SK-N-SH (cell line): ENCODE data around the gene TCP11L2. TPM values are rescaled to one million over a fixed set of nuclear protein-coding genes. Genes with fewer than 3 reads are reported as not detected.

Experiments used
- CTCF ChIA-PET: fragments of 300-600, 350-600 bp; formaldehyde crosslinking; extraction: SDS; loops from one replicate; lab custom pipeline; 2021; lab: Yijun Ruan, JAX
- POLR2A ChIA-PET: fragments of 350-600 bp; sonication (Branson Sonifier 250); formaldehyde crosslinking; extraction: SDS; loops from one replicate; lab custom pipeline; 2020; ENCODE audit warnings: antibody characterized with exemption, inconsistent platforms; lab: Yijun Ruan, JAX
- DNase-seq: peaks from one replicate; pipeline ENCODE4 v3.0.0; 2012
- H2AFZ ChIP-seq: fragments of 200-600 bp; sonication (generic); 2 replicates; pipeline ENCODE4 v1.8.1; 2016; ENCODE audit warnings: antibody characterized with exemption, mild to moderate bottlenecking, low read depth
- H3F3A ChIP-seq: fragments of 200-600 bp; sonication (generic); replicated peaks from 2 replicates; pipeline ENCODE3; 2016; ENCODE audit warnings: antibody characterized with exemption, mild to moderate bottlenecking; ENCODE audit not compliant: insufficient read depth
- H3K27ac ChIP-seq, 2 experiments: fragments of 200-500 bp in 1 of 2; fragments of 200-600 bp in 1 of 2; sonication (Bioruptor generic) in 1 of 2; sonication (generic), shearing (Covaris generic) in 1 of 2; 2 replicates each; pipeline versions ENCODE4 v1.5.1 to v1.6.1; 2014 to 2016; ENCODE audit warnings: low read depth in 2 of 2, inconsistent platforms in 1 of 2, low read length in 1 of 2, mild to moderate bottlenecking in 1 of 2, mixed read lengths in 1 of 2
- H3K27me3 ChIP-seq: fragments of 200-600 bp; sonication (generic), shearing (Covaris generic); 2 replicates; pipeline ENCODE4 v1.6.1; 2016; ENCODE audit warnings: mixed run types; ENCODE audit not compliant: insufficient read depth
- H3K36me3 ChIP-seq, 2 experiments: fragments of 200-500 bp in 1 of 2; fragments of 200-600 bp in 1 of 2; sonication (Bioruptor generic) in 1 of 2; sonication (generic) in 1 of 2; replicated peaks in 1 of 2; 2 replicates each; pipeline versions ENCODE3 to v1.5.1; 2014 to 2016; ENCODE audit warnings: low read length in 1 of 2, mild to moderate bottlenecking in 1 of 2; ENCODE audit not compliant: insufficient read depth in 2 of 2, control insufficient read depth in 1 of 2
- H3K4me1 ChIP-seq, 2 experiments: fragments of 200-500 bp in 1 of 2; fragments of 200-600 bp in 1 of 2; sonication (Bioruptor generic) in 1 of 2; sonication (generic), shearing (Covaris generic) in 1 of 2; 2 replicates each; pipeline versions ENCODE4 v1.5.1 to v1.6.1; 2014 to 2016; ENCODE audit warnings: low read depth in 1 of 2, low read length in 1 of 2, mixed run types in 1 of 2; ENCODE audit not compliant: insufficient read depth in 2 of 2, control insufficient read depth in 1 of 2
- H3K4me2 ChIP-seq: fragments of 200-600 bp; sonication (generic), shearing (Covaris generic); 2 replicates; pipeline ENCODE4 v1.6.1; 2017; ENCODE audit warnings: mixed run types
- H3K4me3 ChIP-seq, 2 experiments: fragments of 200-500 bp in 1 of 2; fragments of 200-600 bp in 1 of 2; sonication (Bioruptor generic) in 1 of 2; sonication (generic), shearing (Covaris generic) in 1 of 2; 2 replicates each; pipeline versions ENCODE4 v1.5.1 to v1.8.1; 2014 to 2016; ENCODE audit warnings: low read depth in 2 of 2, inconsistent platforms in 1 of 2, low read length in 1 of 2, mild to moderate bottlenecking in 1 of 2, mixed read lengths in 1 of 2, moderate library complexity in 1 of 2
- H3K79me2 ChIP-seq: fragments of 200-600 bp; sonication (generic); 2 replicates; pipeline ENCODE4 v1.8.1; 2017; ENCODE audit warnings: mild to moderate bottlenecking; ENCODE audit not compliant: insufficient read depth
- H3K9ac ChIP-seq: fragments of 200-600 bp; sonication (generic); 2 replicates; pipeline ENCODE4 v1.6.1; 2017; ENCODE audit warnings: mixed run types
- H3K9me2 ChIP-seq: fragments of 200-600 bp; sonication (generic); 2 replicates; pipeline ENCODE4 v1.6.1; 2017; ENCODE audit warnings: mixed run types
- H3K9me3 ChIP-seq: fragments of 200-600 bp; sonication (generic); 2 replicates; pipeline ENCODE4 v1.6.1; 2017; ENCODE audit warnings: mixed run types, mild to moderate bottlenecking, moderate library complexity
- H4K20me1 ChIP-seq: fragments of 200-600 bp; sonication (generic); 2 replicates; pipeline ENCODE4 v1.6.1; 2017; ENCODE audit warnings: mild to moderate bottlenecking, mixed run types; ENCODE audit not compliant: insufficient read depth
- CHD2 ChIP-seq: fragments of 150-350 bp; IDR thresholded peaks from 2 replicates; pipeline ENCODE4 v1.6.1; 2018; ENCODE audit warnings: low read length; ENCODE audit not compliant: partially characterized antibody
- ELF1 ChIP-seq: IDR thresholded peaks from 2 replicates; pipeline ENCODE4 v1.4.0; 2012
- EZH2phosphoT487 ChIP-seq: fragments of 200-600 bp; sonication (generic); IDR thresholded peaks from 2 replicates; pipeline ENCODE4 v1.6.1; 2017; ENCODE audit warnings: low read depth, mixed run types, mild to moderate bottlenecking, antibody characterized with exemption, moderate library complexity, borderline replicate concordance
- FOSL2 ChIP-seq: IDR thresholded peaks from 2 replicates; pipeline ENCODE4 v1.4.0; 2012; ENCODE audit warnings: low read depth, mild to moderate bottlenecking, moderate library complexity, borderline replicate concordance
- FOXJ3 ChIP-seq: sonication (generic); formaldehyde crosslinking; IDR thresholded peaks from 2 replicates; pipeline ENCODE4 v1.5.1; 2020; ENCODE audit warnings: mild to moderate bottlenecking, missing genetic modification reagents
- FOXM1 ChIP-seq: IDR thresholded peaks from 2 replicates; pipeline ENCODE4 v1.4.0; 2012; ENCODE audit warnings: low read depth, mild to moderate bottlenecking
- GABPA ChIP-seq: IDR thresholded peaks from 2 replicates; pipeline ENCODE4 v1.4.0; 2012; ENCODE audit warnings: low read depth, mild to moderate bottlenecking
- GATA2 ChIP-seq: sonication (generic); formaldehyde crosslinking; IDR thresholded peaks from 2 replicates; pipeline ENCODE4 v1.5.0; 2020; ENCODE audit warnings: mild to moderate bottlenecking, missing genetic modification reagents
- JUND ChIP-seq: IDR thresholded peaks from 2 replicates; pipeline ENCODE4 v1.4.0; 2012
- MEF2A ChIP-seq: IDR thresholded peaks from 2 replicates; pipeline ENCODE4 v1.4.0; 2012; ENCODE audit warnings: low read depth, borderline replicate concordance
- MXI1 ChIP-seq: IDR thresholded peaks from 2 replicates; pipeline ENCODE4 v1.6.1; 2012; ENCODE audit warnings: mild to moderate bottlenecking, low read depth, low read length, improper control_type of control experiment
- RAD21 ChIP-seq: IDR thresholded peaks from 2 replicates; pipeline ENCODE4 v1.6.1; 2012; ENCODE audit warnings: mild to moderate bottlenecking, low read length
- RCOR1 ChIP-seq: fragments of 150-350 bp; IDR thresholded peaks from 2 replicates; pipeline ENCODE4 v1.6.1; 2017; ENCODE audit warnings: antibody characterized with exemption, low read length
- SIN3A ChIP-seq: IDR thresholded peaks from 2 replicates; pipeline ENCODE4 v1.6.1; 2012; ENCODE audit warnings: low read depth, mild to moderate bottlenecking, low read length, moderate library complexity, borderline replicate concordance
- SMC3 ChIP-seq: IDR thresholded peaks from 2 replicates; pipeline ENCODE4 v1.6.1; 2012; ENCODE audit warnings: low read depth, low read length, improper control_type of control experiment
- TCF12 ChIP-seq: IDR thresholded peaks from 2 replicates; pipeline ENCODE4 v1.4.0; 2012
- WGBS: methylation state at CpG from one replicate; pipeline ENCODE4 v1.1.6; 2017; ENCODE audit warnings: low lambda C conversion rate; 5-methylcytosine and 5-hydroxymethylcytosine counted together
- polyA plus RNA-seq, 3 experiments: library from polyadenylated mRNA; depleted of rRNA; stranded (reverse); fragments of >200 nt; gene quantifications; 2 replicates each; pipeline ENCODE4 v1.2.3, GENCODE V29; 2012
- TF ChIP-seq, protein P1 (sequence below): IDR thresholded peaks from 2 replicates; pipeline ENCODE4 v1.4.0; 2012; ENCODE audit warnings: low read depth, borderline replicate concordance
- TF ChIP-seq, protein P2 (sequence below): IDR thresholded peaks from 2 replicates; pipeline ENCODE4 v1.4.0; 2012; ENCODE audit warnings: low read depth
- TF ChIP-seq, protein P3 (sequence below): fragments of 150-350 bp; IDR thresholded peaks from 2 replicates; pipeline ENCODE4 v1.6.1; 2017; ENCODE audit warnings: antibody characterized with exemption, low read length, low read depth, borderline replicate concordance

The TCP11L2 gene
- polyA plus RNA-seq, 1 of the 3 experiments (the other 2 are of a cell fraction) = 4.0 TPM

DNA sequence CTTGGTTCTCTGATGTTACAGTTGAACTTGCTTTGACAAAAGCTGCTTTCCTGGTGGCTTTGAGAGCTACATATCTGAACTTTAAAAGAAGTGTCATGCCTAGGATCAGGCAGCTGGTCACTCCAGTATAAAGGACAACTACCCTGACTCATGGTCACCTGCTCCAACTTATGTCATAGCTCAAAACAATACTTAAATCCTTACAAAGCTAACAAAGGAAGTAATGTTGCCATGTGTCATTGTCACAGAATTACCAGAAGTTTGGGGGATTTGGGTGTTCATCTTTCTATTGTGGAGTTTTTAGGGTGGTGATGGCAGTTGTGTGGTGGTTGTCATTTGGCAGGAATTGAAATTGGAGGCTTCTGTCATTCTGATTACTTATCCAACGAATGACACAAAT lies 1.8 kb upstream of the TCP11L2 start:
- H3K4me3 ChIP-seq = no peak overlapping the region
- TF ChIP-seq CHD2 (no peak), FOSL2 (no peak), SMC3 (no peak), TCF12 (no peak), MXI1 (no peak), SIN3A (no peak), FOXJ3 (CRISPR knock-in tag) (no peak), RCOR1 (no peak), ELF1 (no peak), GATA2 (CRISPR knock-in tag) (no peak)
- TF ChIP-seq, protein P1, sequence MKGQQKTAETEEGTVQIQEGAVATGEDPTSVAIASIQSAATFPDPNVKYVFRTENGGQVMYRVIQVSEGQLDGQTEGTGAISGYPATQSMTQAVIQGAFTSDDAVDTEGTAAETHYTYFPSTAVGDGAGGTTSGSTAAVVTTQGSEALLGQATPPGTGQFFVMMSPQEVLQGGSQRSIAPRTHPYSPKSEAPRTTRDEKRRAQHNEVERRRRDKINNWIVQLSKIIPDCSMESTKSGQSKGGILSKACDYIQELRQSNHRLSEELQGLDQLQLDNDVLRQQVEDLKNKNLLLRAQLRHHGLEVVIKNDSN = no peak
- TF ChIP-seq, protein P2, sequence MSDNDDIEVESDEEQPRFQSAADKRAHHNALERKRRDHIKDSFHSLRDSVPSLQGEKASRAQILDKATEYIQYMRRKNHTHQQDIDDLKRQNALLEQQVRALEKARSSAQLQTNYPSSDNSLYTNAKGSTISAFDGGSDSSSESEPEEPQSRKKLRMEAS = no peak
- H4K20me1 ChIP-seq = no peaks in the 10 kb centered on the region
- no peak overlapping the region for H3K9ac ChIP-seq
- POLR2A ChIA-PET = no interaction called here
- H3K4me1 ChIP-seq = peaks cover 11% of the 10 kb centered on the region in 2 experiments; a peak in 2 of 4 replicates
- no peaks in the 10 kb centered on the region for H3K27me3 ChIP-seq
- H3K79me2 ChIP-seq = no peaks in the 10 kb centered on the region
- WGBS = 100% methylated on average over 1 of the region's 1 CpG
- H3K36me3 ChIP-seq = no peaks in the 10 kb centered on the region
- no peaks in the 10 kb centered on the region for H3K9me3 ChIP-seq
- CTCF ChIA-PET = interaction anchor here (1.8 to 2.0 kb wide), 2 partner anchors 10 to 74 kb away, joined by 4 to 8 read pairs; no protein-coding TSS in a partner anchor
- H3F3A ChIP-seq = peaks cover 7% of the 10 kb centered on the region
- H3K27ac ChIP-seq = no peak overlapping the region
- H3K9me2 ChIP-seq = no peaks in the 10 kb centered on the region
- no peak overlapping the region for H2AFZ ChIP-seq
- no peak overlapping the region for H3K4me2 ChIP-seq
- no peak for DNase-seq

DNA sequence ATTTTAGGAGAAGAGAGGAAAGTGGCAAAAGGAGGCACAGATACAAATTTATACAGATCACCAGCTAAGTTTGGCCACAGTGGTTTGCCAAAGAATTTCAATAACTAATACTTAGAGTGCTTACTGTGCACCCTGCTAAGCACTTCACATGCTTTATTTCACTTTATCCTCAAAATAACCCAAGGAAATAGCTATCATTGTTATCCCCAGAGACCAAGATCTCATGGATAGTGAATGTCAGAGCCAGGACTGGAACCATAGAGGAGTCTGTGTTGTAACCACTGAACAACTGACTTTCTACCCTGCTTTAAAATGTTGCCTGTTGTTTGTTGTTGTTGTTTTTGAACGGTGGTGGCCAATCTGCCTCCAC lies 1.3 kb upstream of the TCP11L2 start:
- POLR2A ChIA-PET = no interaction called here
- Histone ChIP-seq H3F3A (peaks cover 3% of the 10 kb centered on the region), H3K9ac (peak overlapping the region; percentile 54; the same call in 1 of the 2 replicates), H3K36me3 (no peaks in the 10 kb centered on the region), H3K9me3 (no peaks in the 10 kb centered on the region), H3K4me2 (no peak overlapping the region), H3K4me1 (peaks cover 11% of the 10 kb centered on the region in 2 experiments; a peak in 2 of 4 replicates), H3K27me3 (no peaks in the 10 kb centered on the region), H3K79me2 (no peaks in the 10 kb centered on the region), H4K20me1 (no peaks in the 10 kb centered on the region), H2AFZ (peak overlapping the region; percentile 93; the same call in 1 of the 2 replicates), H3K9me2 (no peaks in the 10 kb centered on the region), H3K4me3 (no peak overlapping the region), H3K27ac (no peak overlapping the region)
- 27% methylated on average over 1 of the region's 1 CpG for WGBS
- no peak for DNase-seq
- CTCF ChIA-PET = interaction anchor here (1.2 to 4.2 kb wide), 4 partner anchors 10 to 74 kb away, joined by 3 to 20 read pairs (median 6); partner anchors contain the start of gene POLR3B
- no peak for TF ChIP-seq EZH2phosphoT487
- no peak for TF ChIP-seq JUND
- no peak for TF ChIP-seq CHD2
- TF ChIP-seq RAD21 = no peak
- TF ChIP-seq TCF12 = no peak
- no peak for TF ChIP-seq SMC3
- TF ChIP-seq, protein P3, sequence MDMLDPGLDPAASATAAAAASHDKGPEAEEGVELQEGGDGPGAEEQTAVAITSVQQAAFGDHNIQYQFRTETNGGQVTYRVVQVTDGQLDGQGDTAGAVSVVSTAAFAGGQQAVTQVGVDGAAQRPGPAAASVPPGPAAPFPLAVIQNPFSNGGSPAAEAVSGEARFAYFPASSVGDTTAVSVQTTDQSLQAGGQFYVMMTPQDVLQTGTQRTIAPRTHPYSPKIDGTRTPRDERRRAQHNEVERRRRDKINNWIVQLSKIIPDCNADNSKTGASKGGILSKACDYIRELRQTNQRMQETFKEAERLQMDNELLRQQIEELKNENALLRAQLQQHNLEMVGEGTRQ = no peak
- TF ChIP-seq RCOR1 = no peak
- TF ChIP-seq GABPA = no peak
- TF ChIP-seq ELF1 = no peak
- no peak for TF ChIP-seq SIN3A
- TF ChIP-seq FOXM1 = no peak
- TF ChIP-seq MEF2A = no peak
- TF ChIP-seq, protein P1 = no peak
- TF ChIP-seq, protein P2 = no peak
- no peak for TF ChIP-seq FOSL2
